ENCODE measurements around the gene SEC22A. TPM values are rescaled to one million over a fixed set of nuclear protein-coding genes. Genes with fewer than 3 reads are reported as not detected.

SEC22A gene
- total and polyA plus RNA-seq, 2 of the 8 experiments (the other 6 are each of a cell fraction or from before 2014, with no cell fraction given) = 10.6 to 17.1 TPM

DNA sequence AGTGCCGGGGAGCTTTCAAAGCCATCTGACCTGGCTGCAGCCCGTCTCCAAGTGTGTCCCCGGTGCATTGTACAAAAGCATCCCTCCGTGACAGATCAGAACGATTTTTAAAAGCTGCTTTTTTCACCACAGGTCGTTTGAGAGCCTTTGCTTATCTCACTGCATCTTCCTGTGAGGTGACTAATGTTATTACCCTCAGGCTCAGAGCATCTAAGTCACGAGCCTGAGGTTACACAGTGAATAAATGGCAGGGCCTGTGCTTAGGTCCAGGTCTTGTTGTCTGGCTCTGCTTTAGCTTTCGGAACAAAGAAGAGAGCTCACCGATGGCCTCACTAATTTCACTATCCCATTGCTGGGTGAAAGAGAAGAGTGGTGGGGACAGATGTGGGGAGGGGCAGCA is 83.3 kb downstream of the SEC22A start:
- H2AFZ ChIP-seq (ENCODE audit: low read length) = no peak overlapping the region
- H3K27me3 ChIP-seq (replicated peaks in 1 of 4; ENCODE audit: control insufficient read depth in 3 of 4, extremely low read depth in 1 of 4, insufficient read depth in 3 of 4, low read length in 3 of 4) = no peaks in the 10 kb centered on the region
- no peak overlapping the region for H4K8ac ChIP-seq (ENCODE audit: extremely low read depth, insufficient read depth, low read length)
- no peak overlapping the region for H3K9ac ChIP-seq (replicated peaks in 1 of 4; ENCODE audit: extremely low read depth in 1 of 4, low read depth in 3 of 4, low read length in 3 of 4)
- no peak overlapping the region for H3K14ac ChIP-seq (ENCODE audit: insufficient read length)
- H3K4me1 ChIP-seq (replicated peaks in 1 of 4; ENCODE audit: control insufficient read depth in 3 of 4, insufficient read depth in 4 of 4, low read length in 3 of 4) = no peaks in the 10 kb centered on the region; a peak in 1 of 7 replicates
- H3K23ac ChIP-seq (ENCODE audit: insufficient read length) = no peak overlapping the region
- H3K4me2 ChIP-seq (ENCODE audit: insufficient read depth in 1 of 2, low read depth in 2 of 2, low read length in 2 of 2) = no peak overlapping the region
- H3K79me1 ChIP-seq (ENCODE audit: low read depth, low read length) = no peaks in the 10 kb centered on the region
- no peak overlapping the region for H2BK12ac ChIP-seq (ENCODE audit: low read depth, low read length)
- ChIA-PET CTCF (ENCODE audit: partially characterized antibody) (interaction anchor here (0.6 to 5.0 kb wide), 24 partner anchors 10 to 240 kb away, joined by 3 to 90 read pairs (median 3); no protein-coding TSS in a partner anchor), POLR2A (ENCODE audit: partially characterized antibody) (interaction anchor here (0.9 kb wide), 1 partner anchor 13 kb away, joined by 4 read pairs; no protein-coding TSS in a partner anchor)
- H2BK120ac ChIP-seq (replicated peaks; ENCODE audit: low read depth, low read length) = no peak overlapping the region
- H3K4me3 ChIP-seq (ENCODE audit: extremely low read depth in 1 of 4, insufficient read depth in 2 of 4, low read depth in 3 of 4, low read length in 4 of 4) = no peak overlapping the region
- no peak overlapping the region for H4K91ac ChIP-seq (replicated peaks; ENCODE audit: insufficient read length, low read length)
- no peaks in the 10 kb centered on the region for H3K23me2 ChIP-seq (ENCODE audit: low read depth, low read length)
- H3K56ac ChIP-seq (replicated peaks; ENCODE audit: insufficient read length, low read depth, low read length) = no peak overlapping the region
- no peak for FAIRE-seq
- 90% methylated on average over 9 of the region's 9 CpGs; no CpG with 5 or more reads in 1 of the 2 experiments for WGBS, 2 experiments (ENCODE audit: extremely low coverage in 1 of 2, insufficient coverage in 1 of 2, insufficient read length in 1 of 2, insufficient replicate concordance in 2 of 2, low coverage in 1 of 2, low lambda C conversion rate in 2 of 2, missing lambda C conversion rate in 1 of 2)
- no peak overlapping the region for H3K18ac ChIP-seq (ENCODE audit: extremely low read depth, low read length)
- H3K4ac ChIP-seq (replicated peaks; ENCODE audit: insufficient read length, low read depth, low read length) = no peak overlapping the region
- no peak overlapping the region for H2AK5ac ChIP-seq (ENCODE audit: low read depth, low read length)
- DNase-seq (ENCODE audit: low read depth in 1 of 2, low spot score in 2 of 2) = no peak
- H2BK20ac ChIP-seq (ENCODE audit: low read length) = no peak overlapping the region
- no peak overlapping the region for H2BK5ac ChIP-seq (ENCODE audit: low read depth, low read length)
- no peaks in the 10 kb centered on the region for H3K9me3 ChIP-seq (ENCODE audit: insufficient read depth in 2 of 2, low read depth in 1 of 2, low read length in 1 of 2)
- H3K27ac ChIP-seq (ENCODE audit: low read depth, low read length) = no peak overlapping the region
- no peak overlapping the region for H4K5ac ChIP-seq (ENCODE audit: insufficient read length, low read depth, low read length)
- H4K20me1 ChIP-seq (replicated peaks in 1 of 2; ENCODE audit: control insufficient read depth in 1 of 2, insufficient read depth in 2 of 2, low read length in 2 of 2) = peaks cover 6 to 24% of the 10 kb centered on the region in 2 experiments
- no peak overlapping the region for H2BK15ac ChIP-seq (ENCODE audit: low read length)
- H3K79me2 ChIP-seq (ENCODE audit: control insufficient read depth in 1 of 2, insufficient read depth in 2 of 2, low read length in 2 of 2) = no peaks in the 10 kb centered on the region
- peaks cover 5 to 31% (median 20%) of the 10 kb centered on the region in 4 experiments for H3K36me3 ChIP-seq (ENCODE audit: control insufficient read depth in 2 of 4, insufficient read depth in 4 of 4, low read length in 3 of 4)
- TF ChIP-seq EZH2 (IDR thresholded peaks at IDR 0.05; ENCODE audit: low read depth, low read length, severe bottlenecking) = no peak
- TF ChIP-seq SP2 (IDR thresholded peaks at IDR 0.05; ENCODE audit: low read length) = no peak
- no peak for TF ChIP-seq ZNF274 (IDR thresholded peaks at IDR 0.05; ENCODE audit: borderline replicate concordance, extremely low read depth, low read length)
- TF ChIP-seq, protein P1, sequence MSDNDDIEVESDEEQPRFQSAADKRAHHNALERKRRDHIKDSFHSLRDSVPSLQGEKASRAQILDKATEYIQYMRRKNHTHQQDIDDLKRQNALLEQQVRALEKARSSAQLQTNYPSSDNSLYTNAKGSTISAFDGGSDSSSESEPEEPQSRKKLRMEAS (IDR thresholded peaks at IDR 0.05) = no peak
- TF ChIP-seq POLR2AphosphoS5 (IDR thresholded peaks at IDR 0.05; ENCODE audit: low read depth, low read length) = no peak
- no peak for TF ChIP-seq TCF12 (IDR thresholded peaks at IDR 0.05; ENCODE audit: low read depth, low read length)
- no peak for TF ChIP-seq RNF2 (IDR thresholded peaks at IDR 0.05; ENCODE audit: borderline replicate concordance, low read depth, low read length, missing control alignments, poor library complexity, severe bottlenecking)
- TF ChIP-seq KDM1A (IDR thresholded peaks at IDR 0.05; ENCODE audit: borderline replicate concordance, low read length) = no peak
- TF ChIP-seq KDM4A (IDR thresholded peaks at IDR 0.05; ENCODE audit: low read depth, low read length, severe bottlenecking) = no peak
- no peak for TF ChIP-seq PHF8 (conservative IDR thresholded peaks at IDR 0.05; ENCODE audit: low read depth, low read length)
- TF ChIP-seq SP1 (IDR thresholded peaks at IDR 0.05; ENCODE audit: low read depth, low read length) = no peak
- TF ChIP-seq TAF7 (optimal IDR thresholded peaks at IDR 0.05; ENCODE audit: borderline replicate concordance, low read depth, low read length) = no peak
- no peak for TF ChIP-seq FOSL1 (IDR thresholded peaks at IDR 0.05; ENCODE audit: insufficient read depth, low read depth, low read length)
- TF ChIP-seq POU5F1 (IDR thresholded peaks at IDR 0.05; ENCODE audit: low read depth, low read length) = no peak
